ENCODE results near the gene CD58.
A peak's percentile ranks its signal among the peaks of the same experiment; 100 is the strongest.

CD58 gene

GRCh38 chr1:116493036-116493435 is 77.8 kb downstream of the CD58 start:
- no peak for DNase-seq (ENCODE audit: low spot score)

DNA sequence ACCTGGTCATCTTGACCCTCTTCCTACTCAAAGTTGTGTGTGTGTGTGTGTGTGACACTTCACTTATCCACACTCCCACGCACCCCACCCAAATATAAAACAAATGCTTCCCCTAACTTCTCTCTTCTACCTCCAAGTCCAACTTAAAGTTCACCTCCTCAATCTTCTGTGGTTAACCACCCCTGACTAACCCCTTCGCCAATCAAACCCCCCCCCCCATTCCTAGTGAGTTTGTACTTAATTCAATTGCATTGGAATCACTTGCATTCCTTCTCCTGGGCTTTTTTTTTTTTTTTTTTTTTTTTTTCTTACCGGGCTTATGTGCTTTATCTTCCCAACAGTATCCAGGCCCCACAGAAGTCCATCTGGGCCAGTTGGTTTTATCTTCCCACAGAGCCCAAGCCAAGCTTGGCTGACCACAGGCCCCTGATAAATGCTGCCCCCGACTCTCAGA is 78.4 kb downstream of the CD58 start:
- no peak for DNase-seq (ENCODE audit: low spot score)

GRCh38 chr1:116491700-116492357 is 79.0 kb downstream of the CD58 start:
- DNase-seq (ENCODE audit: low spot score), result no peak

DNA sequence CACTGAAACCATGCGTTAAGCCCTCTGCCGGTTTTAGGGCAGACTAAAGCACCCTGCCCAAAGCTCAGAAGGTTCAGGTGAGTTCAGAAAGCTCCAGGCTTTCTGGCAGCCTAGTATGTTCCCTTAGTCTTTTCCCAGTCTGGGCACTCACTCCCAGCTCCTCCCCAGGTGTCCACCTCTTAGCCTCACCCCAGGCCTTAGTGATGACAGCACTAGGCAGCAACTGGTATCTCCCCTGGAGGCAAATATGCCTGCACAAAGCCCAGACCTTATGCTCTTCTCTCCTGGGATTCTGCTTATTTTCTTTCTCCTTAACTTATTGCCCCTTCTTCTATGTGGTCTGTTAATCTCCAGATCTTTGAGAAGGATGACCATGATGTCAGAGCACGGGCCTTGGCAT is 80.2 kb downstream of the CD58 start:
- DNase-seq (ENCODE audit: low spot score), result no peak

DNA sequence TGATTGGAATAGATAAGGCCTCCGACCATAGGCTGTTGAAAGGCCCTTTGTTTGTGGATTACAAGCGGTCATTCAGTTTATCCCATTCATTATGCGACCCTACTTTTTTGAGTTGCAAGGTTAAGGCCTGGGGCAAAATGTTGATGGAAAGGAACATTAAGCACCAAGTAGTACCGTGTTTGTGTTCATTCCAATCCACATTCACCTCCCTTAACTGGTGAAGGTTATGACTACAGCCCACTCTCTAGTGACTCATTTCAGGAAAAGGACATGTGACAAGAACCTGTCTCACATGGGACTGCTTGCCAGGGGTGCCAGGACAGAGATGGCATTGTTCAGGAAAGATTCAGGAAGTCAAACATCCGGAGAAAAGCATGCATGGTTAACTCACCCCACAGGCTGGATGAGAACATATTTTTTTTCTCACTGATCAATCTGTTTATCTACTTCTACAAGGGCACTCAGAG is 81.6 kb downstream of the CD58 start:
- no peak for DNase-seq (ENCODE audit: low spot score)

GRCh38 chr1:116488071-116488470 is 82.8 kb downstream of the CD58 start:
- DNase-seq (ENCODE audit: low spot score), result no peak

DNA sequence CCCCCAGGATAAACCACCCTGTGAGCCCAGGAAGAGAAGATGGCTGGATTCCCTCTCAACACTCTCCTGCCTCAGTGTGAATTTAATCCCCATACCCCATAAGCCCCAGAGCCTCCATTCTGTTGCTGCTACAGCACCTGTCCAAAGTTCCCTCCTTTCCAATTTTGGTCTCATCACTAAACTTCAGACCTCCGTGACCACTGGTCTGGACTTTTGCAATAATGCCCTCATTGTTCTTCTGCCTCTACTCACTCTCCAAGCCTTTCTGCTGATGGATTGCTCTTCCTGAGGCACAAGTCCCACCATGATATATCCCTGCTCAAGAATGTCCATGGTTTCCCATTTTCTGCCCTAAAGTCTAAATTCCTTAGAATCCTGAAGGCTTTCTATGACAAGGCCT is 83.2 kb downstream of the CD58 start:
- no peak for DNase-seq (ENCODE audit: low spot score)

DNA sequence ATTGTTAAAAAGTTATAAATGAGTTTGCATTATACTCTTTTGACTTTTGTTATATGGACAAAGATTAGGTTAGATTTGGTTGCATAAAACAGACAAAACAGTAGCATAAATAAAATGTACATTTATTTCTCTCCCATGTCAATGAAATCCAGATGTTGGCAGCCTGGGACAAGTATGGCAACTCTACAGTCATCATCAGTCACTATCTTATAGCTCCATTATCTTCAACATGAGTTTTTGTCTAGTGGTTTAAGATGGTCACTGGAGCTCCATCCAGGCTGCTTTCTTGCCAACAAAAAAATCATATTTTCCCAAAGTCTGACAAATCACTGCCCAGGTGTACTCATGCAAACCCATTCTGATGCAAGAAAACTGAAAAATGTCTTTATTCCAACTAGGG is 83.8 kb downstream of the CD58 start:
- no peak for DNase-seq (ENCODE audit: low spot score)

DNA sequence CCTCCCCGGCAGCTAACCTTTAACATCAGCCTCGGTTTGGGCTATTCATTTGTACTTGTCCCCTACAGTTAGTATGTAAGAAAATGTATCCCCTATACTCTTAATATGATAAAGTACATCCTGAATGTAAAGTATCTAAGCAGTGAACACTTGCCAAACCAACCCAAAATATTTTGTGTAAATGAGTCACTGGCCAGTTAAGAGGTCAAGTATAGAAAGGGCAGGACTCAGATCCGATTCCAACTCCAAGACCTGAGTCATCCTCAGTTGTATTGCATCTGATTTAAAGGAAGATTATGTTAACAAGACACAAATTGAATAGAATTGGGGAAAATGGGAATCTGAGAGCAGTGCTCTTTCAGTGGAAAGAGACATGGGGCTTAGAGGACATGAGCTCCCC is 84.4 kb downstream of the CD58 start:
- no peak for DNase-seq (ENCODE audit: low spot score)

DNA sequence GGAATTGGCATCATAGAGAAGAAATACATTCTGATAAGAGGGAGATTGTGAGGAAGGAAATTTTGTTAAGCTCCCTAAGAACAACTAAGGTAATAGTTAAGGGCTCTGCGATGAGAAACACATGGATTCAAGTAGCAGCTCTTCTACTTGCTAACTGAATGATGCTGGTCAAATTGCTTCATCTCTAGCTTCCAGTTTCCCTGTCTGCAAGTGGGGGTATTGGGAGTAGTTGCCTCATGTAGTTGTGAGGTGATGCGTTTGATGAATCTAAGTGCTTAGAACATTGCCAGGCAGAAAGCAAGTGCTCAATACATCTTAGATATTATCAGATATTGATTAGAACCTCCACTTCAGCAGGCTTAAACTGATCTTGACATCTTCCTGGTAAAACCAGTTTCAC is 84.8 kb downstream of the CD58 start:
- DNase-seq (ENCODE audit: low spot score), result no peak

DNA sequence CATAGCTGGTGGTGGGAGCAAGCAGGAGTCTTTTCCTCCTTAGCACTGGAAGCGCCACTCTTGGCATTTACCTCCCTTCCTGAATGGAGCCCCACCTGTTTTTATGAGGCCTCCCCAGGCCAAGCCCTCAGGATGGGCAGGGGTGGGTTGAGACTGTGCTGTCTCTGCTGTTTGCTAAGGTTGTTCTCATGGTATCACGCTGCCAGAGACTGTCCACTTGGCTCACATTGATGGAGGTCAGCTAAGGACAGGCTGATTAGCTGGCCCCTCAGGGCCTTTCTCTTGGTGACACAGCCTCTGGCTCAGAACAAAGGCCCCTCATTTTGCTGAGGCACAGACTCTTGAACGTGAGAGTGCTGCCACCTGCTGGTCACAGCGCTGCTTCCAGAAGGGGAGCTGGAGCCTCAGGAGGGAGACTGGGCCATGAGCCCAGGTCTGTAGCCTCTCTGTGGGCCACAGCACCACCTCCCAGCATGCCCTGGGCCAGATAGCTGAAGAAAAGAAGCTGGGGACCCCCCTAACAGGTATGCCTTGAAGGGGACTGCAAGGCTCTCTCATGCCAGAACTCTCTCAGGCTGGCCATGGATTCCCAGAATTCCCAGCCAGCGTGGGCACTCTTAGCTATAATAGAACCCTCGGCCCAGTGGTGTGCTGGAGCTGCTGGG is 85.6 kb downstream of the CD58 start:
- DNase-seq (ENCODE audit: low spot score), result peak; percentile 78

DNA sequence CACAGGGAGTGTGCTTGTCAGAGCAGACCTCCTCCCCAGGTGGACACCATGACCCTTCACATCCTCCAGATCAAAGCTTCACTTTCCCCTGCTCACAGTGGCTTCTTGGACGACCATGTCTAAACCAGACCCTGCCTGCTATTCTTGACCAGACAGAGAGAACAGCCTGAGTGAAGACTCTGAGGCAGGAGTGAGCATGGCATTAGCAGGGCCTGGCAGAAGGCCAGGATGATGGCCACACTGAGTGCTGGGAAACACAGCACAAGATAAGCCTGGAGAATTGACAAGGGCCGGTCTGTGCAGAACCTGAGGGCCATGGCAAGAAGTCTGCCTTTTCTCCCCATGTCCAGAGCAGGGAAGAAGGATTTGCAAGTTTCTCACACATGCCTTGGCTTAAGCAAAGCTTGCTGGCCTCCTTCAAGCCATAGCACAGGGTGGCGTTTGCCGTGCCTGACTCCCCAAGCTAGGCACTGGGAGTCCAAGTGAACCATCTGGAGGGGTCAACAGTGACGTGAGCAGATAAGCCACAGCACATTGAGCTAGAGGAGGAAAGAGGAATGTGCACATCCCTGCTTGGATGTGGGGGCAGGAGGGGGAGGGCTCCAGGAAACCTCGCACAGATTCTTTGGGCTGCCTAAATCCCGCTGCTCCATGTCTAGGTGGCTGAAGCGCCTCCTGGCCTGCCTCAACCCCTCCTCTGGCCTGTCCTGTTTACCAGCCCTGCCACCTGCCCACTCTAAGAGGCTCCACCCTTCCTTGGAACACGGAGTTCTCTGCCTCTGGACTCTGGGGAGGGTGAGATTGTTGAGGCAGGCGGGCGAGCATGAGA is 87.1 kb downstream of the CD58 start:
- DNase-seq (ENCODE audit: low spot score), result no peak

- no peak for DNase-seq (ENCODE audit: low spot score)
Measured at GRCh38 chr1:116482490-116482889, 88.3 kb downstream of the CD58 start.

DNA sequence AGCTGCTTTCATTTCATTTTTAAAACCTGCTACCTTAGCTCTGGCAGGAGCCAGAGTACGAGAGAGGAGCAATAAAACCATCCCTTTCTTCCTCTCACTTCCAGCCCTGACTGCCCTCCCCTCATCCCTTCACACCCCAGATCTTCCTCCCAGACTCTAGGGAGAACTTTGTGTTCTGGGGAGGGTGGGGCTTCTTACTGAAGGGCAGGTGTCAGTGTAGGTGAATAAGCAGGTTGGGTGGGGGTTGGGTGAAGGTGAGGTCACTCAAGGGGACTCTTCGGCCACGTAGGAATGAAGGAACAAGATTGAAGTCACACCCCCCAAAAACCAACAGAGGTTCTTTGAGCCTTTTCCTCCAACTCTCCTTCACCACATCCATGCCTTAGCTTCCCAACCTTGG is 88.9 kb downstream of the CD58 start:
- DNase-seq (ENCODE audit: low spot score), result no peak

- DNase-seq (ENCODE audit: low spot score), result no peak
Measured at GRCh38 chr1:116478621-116479020, 92.2 kb downstream of the CD58 start.

DNA sequence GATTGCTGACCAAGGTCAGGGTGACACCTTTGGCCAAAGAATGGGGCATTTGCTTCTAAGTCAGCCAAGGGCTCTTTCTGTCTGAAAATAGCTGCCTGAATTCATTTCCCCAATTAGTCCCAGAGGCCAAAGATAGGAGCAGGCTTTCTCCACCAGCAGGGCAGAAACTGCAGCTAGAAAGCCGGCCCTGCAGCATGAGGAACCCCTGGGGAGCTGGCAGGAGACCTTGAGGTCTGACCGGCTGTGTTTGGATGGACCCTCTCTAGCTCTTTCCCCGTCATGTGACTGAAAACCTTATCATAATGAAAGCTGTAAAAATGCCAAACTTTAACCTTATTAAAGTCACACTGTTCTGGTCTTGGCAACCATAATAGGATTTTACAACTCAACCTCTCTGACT is 93.4 kb downstream of the CD58 start:
- DNase-seq (ENCODE audit: low spot score), result no peak

DNA sequence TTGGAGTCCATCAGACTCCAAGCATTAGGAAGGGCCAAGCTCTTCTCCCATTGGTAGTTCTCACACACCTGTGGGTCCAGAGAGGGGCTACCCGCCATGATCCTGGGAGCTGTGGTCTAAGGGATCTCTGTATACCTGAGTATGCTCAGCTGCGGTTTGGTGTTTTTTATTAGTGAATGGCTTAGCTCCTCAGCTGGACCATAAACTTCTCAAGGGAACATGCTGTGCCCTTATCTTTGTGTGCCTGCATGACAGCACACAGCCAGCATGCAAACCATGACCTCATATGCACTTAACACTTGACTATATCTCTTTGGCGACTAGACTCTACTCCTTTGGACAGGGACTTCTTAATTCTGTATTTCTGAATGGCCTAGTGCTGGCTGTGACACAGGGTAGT is 94.5 kb downstream of the CD58 start:
- no peak for DNase-seq (ENCODE audit: low spot score)

GRCh38 chr1:116475850-116476218 is 95.0 kb downstream of the CD58 start:
- DNase-seq (ENCODE audit: low spot score), result no peak

DNA sequence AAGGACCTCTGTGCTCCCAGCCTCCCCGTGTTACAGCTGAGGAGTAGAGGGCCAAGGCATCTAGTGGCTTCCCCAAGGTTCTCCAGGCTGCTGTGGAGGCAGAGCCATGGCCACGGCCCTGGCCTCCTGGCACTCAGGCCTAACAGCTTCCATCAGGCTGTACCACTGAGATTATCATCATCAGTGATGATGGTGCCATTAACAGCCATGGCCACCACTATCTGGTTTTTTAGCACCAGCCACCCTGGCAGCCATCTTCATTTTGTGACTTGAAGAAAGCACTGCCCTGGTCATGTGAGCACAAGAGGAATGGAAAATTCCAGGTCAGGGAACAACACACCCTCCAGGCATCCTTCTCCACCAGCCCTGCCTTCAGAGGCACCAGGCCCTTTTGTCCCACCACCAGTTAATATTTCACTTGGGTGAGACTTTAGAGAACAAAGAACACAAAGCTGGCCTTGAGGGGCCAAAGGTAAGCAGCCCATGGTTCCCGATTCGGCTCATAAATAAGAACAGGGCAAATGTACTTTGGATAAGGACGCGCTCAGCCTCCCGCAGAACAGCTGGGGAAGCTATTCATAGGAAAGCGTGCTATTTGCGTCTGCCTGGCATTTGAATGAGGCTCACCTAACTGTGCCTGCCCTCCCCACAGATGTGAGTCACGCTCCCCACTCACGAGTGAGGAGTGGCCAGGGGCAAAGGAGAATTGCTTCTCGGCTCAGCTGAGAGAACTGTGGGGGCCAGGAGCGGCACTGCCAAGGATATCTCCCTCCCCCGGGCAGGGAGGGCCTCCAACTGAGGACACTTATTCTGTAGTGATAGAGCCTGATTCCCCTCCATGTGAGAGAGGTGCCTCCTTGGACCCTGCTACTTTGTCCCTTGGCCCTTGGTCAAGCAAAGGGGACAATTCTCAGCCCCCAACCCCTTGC is 95.6 kb downstream of the CD58 start:
- no peak for DNase-seq (ENCODE audit: low spot score)

- no peak for DNase-seq (ENCODE audit: low spot score)
Measured at GRCh38 chr1:116472431-116472961, 98.3 kb downstream of the CD58 start.

DNA sequence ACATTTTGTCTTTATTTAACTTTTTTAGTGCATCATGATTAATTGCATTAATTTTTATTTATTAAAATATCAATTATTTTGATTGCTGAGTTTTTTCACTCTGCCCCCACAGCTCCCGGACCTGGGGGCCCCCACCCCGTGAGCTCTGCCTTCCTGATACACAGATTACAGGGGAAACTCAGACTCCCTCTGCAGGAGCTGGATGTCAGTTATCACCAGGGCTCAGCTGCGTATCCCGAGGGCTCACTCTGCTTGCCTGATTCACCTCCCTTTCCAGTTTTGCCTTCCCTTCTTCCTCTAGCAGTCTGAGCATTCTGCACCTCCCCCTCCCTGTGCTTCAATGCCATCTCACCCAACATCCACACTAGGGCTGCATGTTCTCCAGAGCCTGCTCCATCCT is 99.6 kb downstream of the CD58 start:
- DNase-seq (ENCODE audit: low spot score), result no peak

- no peak for DNase-seq (ENCODE audit: low spot score)
Measured at GRCh38 chr1:116470671-116471070, 100.2 kb downstream of the CD58 start.
